Panc1 (cell line): ENCODE data around the gene WARS2. TPM values are rescaled to one million over a fixed set of nuclear protein-coding genes. Genes with fewer than 3 reads are reported as not detected.

ENCODE experiments used
- ATAC-seq: fragments of 200-7000 bp; cut with Tn5 transposase; 2 replicates; pipeline ENCODE4 v1.9.1; 2020; ENCODE audit warnings: mild to moderate bottlenecking, moderate library complexity
- BruUV-seq: library from RNA; stranded (reverse); fragments of 400-500 nt; replicated peaks from 2 replicates; lab custom pipeline; 2021; lab: Mats Ljungman, UMichigan
- CTCF ChIA-PET: fragments of 300-600 bp; sonication (Branson Sonifier 250); formaldehyde crosslinking; loops from one replicate; lab custom pipeline; 2022; ENCODE audit warnings: antibody characterized with exemption; lab: Charles Lee
- POLR2A ChIA-PET: fragments of 300-600 bp; sonication (Branson Sonifier 250); formaldehyde crosslinking; loops from one replicate; lab custom pipeline; 2022; ENCODE audit warnings: antibody characterized with exemption; lab: Charles Lee
- DNase-seq: peaks from one replicate; pipeline ENCODE4 v3.0.0-alpha.2; 2010; ENCODE audit warnings: low read depth, low spot score
- H3K27ac ChIP-seq: 2 replicates; pipeline ENCODE4 v1.5.1; 2011; ENCODE audit warnings: mild to moderate bottlenecking, low read length, inconsistent platforms
- H3K27me3 ChIP-seq: fragments of 200-500 bp; sonication (Bioruptor generic); 2 replicates; pipeline ENCODE4 v1.6.0; 2014; ENCODE audit warnings: low read length, inconsistent platforms; ENCODE audit not compliant: control insufficient read depth, insufficient read depth
- H3K36me3 ChIP-seq: fragments of 200-500 bp; sonication (Bioruptor generic); 2 replicates; pipeline ENCODE4 v1.5.1; 2014; ENCODE audit warnings: inconsistent platforms, mild to moderate bottlenecking, low read length, moderate library complexity; ENCODE audit not compliant: control insufficient read depth, insufficient read depth
- H3K4me1 ChIP-seq: 2 replicates; pipeline ENCODE4 v1.5.1; 2011; ENCODE audit warnings: inconsistent platforms, mild to moderate bottlenecking, low read length, moderate library complexity; ENCODE audit not compliant: control insufficient read depth, insufficient read depth
- H3K4me3 ChIP-seq, 2 experiments: 2 replicates each; pipeline ENCODE4 v1.5.1; 2011 to 2012; ENCODE audit warnings: low read depth in 2 of 2, low read length in 2 of 2, mild to moderate bottlenecking in 2 of 2, inconsistent platforms in 1 of 2, moderate library complexity in 1 of 2
- H3K9me3 ChIP-seq: fragments of 200-500 bp; sonication (Bioruptor generic); 2 replicates; pipeline ENCODE4 v1.5.1; 2014; ENCODE audit warnings: low read depth, mild to moderate bottlenecking, inconsistent platforms, low read length, moderate library complexity; ENCODE audit not compliant: control insufficient read depth, insufficient read depth
- CTCF ChIP-seq: fragments of 450-650 bp; IDR thresholded peaks from 2 replicates; pipeline ENCODE4 v1.5.1; 2017; ENCODE audit warnings: mild to moderate bottlenecking
- POLR2AphosphoS5 ChIP-seq: IDR thresholded peaks from 2 replicates; pipeline ENCODE4 v1.6.1; 2012; ENCODE audit warnings: mild to moderate bottlenecking, low read depth, low read length, moderate library complexity
- REST ChIP-seq, 2 experiments: IDR thresholded peaks; 2 replicates each; pipeline ENCODE4 v1.6.1; 2011 to 2012; ENCODE audit warnings: low read depth in 2 of 2, control low read depth in 1 of 2, low read length in 1 of 2, mild to moderate bottlenecking in 1 of 2, moderate library complexity in 1 of 2; ENCODE audit not compliant: insufficient read depth in 1 of 2
- SIN3A ChIP-seq: IDR thresholded peaks from 2 replicates; pipeline ENCODE4 v1.6.1; 2012; ENCODE audit warnings: low read depth, mild to moderate bottlenecking, low read length, moderate library complexity, borderline replicate concordance; ENCODE audit not compliant: insufficient read depth
- TCF7L2 ChIP-seq: IDR thresholded peaks from 2 replicates; pipeline ENCODE4 v1.6.1; 2011; ENCODE audit warnings: mild to moderate bottlenecking, low read depth, low read length, inconsistent platforms
- in situ Hi-C: cut with HindIII; loops from 2 replicates; pipeline ENCODE4 v1.10.0; 2016; ENCODE audit warnings: low sequenced_read_pairs, low pct_unique_long_range_greater_than_20kb
- intact Hi-C: fragments of 100-400 bp; cut with micrococcal nuclease; formaldehyde crosslinking; loops from one replicate; pipeline ENCODE4 v1.10.0; 2022; ENCODE audit not compliant: unreplicated experiment
- total RNA-seq: library from RNA; stranded (reverse); gene quantifications from one replicate; pipeline ENCODE4 v1.2.1, GENCODE V29; 2021; ENCODE audit not compliant: unreplicated experiment

Gene WARS2
- total RNA-seq, 1 experiment from 2014 or later: 6.6 TPM

GRCh38 chr1:119139857-119140176 lies 636 bp downstream of the WARS2 start:
- H3K27ac ChIP-seq: peak overlapping the region; percentile 89
- H3K27me3 ChIP-seq: no peaks in the 10 kb centered on the region
- intact Hi-C loops (no loop called here), in situ Hi-C loops (no loop called here)
- no peaks in the 10 kb centered on the region for H3K4me1 ChIP-seq
- ATAC-seq (peak; percentile 63), DNase-seq (no peak)
- H3K36me3 ChIP-seq: no peaks in the 10 kb centered on the region
- no peaks in the 10 kb centered on the region for H3K9me3 ChIP-seq
- no TSS peak for BruUV-seq
- POLR2A ChIA-PET: no interaction called here
- CTCF ChIA-PET: no interaction called here
- peak overlapping the region; percentile 69 to 75 for H3K4me3 ChIP-seq
- TF ChIP-seq TCF7L2: no peak
- TF ChIP-seq CTCF: no peak
- TF ChIP-seq REST (IDR thresholded peaks at IDR 0.05; ENCODE audit: insufficient read depth in 1 of 2, low read depth in 2 of 2, low read length in 1 of 2): no peak
- TF ChIP-seq SIN3A: no peak
- TF ChIP-seq POLR2AphosphoS5: no peak

GRCh38 chr1:119139403-119139802 lies 1.1 kb downstream of the WARS2 start:
- Histone ChIP-seq H3K9me3 (no peaks in the 10 kb centered on the region), H3K36me3 (no peaks in the 10 kb centered on the region), H3K4me1 (no peaks in the 10 kb centered on the region), H3K27ac (peak overlapping the region; percentile 89), H3K27me3 (no peaks in the 10 kb centered on the region), H3K4me3 (peak overlapping the region; percentile 69 to 75)
- in situ Hi-C loops: no loop called here
- no TSS peak for BruUV-seq
- ChIA-PET POLR2A (no interaction called here), CTCF (no interaction called here)
- DNase-seq (no peak), ATAC-seq (no peak)
- TF ChIP-seq SIN3A (no peak), REST (IDR thresholded peaks at IDR 0.05; ENCODE audit: insufficient read depth in 1 of 2, low read depth in 2 of 2, low read length in 1 of 2) (no peak), CTCF (no peak), POLR2AphosphoS5 (no peak), TCF7L2 (no peak)
- intact Hi-C loops: no loop called here
